Measurements from ENCODE around the gene NUP93.

NUP93 gene

DNA sequence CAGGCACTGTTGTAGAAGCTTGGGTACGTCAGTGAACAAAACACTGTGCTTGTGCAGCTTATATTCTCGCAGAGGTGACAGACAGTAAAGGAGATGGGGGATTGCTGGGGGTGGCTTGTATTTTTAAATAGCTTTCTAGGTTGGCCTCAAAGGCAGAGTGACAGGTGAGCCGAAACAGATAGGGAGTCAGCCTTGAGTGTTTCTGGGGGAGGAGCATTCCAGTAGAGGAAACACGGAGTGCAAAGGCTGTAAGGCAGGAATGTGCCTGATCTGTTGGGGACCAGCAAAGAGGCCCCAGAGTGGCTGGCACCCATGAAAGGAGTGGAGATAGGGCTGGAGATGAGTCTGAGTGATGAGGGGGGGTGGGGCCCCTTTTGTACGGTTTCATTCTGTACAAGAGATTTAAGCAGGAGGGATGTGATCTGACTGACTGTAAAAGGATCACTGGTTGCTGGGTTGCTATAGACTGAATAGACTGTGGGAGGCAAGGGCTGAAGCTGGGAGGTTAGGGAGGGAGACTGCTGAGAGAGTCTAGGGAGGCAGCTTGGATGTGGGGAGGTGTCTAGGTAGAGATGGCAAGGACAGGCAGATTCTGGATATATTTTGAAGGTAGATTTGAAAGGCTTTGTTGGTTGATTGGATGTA lies 15.2 kb downstream of the NUP93 start:
- no peak for DNase-seq

DNA sequence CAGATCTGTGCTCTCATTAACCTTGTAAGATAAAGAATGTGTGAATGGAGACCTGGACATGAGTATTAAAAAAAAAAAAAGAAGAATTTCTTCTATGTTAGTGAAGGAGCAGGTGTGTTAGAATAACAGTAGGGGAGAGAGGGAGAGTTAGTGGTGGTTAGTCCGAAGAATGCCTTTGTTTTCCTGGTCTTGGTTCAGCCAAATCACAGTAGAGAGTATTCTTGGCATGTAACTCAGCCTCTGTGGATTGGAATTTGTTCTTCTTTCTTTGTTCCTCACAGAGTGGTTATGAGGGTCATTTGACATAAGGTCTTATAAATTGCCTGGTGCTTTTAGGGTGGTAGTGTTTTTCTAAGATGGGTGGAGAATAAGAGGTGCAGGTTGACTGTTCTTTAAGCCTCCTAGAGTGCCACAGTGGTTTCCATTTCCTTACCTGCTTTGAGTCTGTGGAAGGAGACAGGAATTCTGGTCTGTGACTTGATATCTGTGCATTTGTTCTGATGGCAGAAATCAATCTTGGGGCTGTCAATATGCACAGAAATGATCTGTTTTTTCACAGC lies 17.6 kb downstream of the NUP93 start:
- DNase-seq: no peak

DNA sequence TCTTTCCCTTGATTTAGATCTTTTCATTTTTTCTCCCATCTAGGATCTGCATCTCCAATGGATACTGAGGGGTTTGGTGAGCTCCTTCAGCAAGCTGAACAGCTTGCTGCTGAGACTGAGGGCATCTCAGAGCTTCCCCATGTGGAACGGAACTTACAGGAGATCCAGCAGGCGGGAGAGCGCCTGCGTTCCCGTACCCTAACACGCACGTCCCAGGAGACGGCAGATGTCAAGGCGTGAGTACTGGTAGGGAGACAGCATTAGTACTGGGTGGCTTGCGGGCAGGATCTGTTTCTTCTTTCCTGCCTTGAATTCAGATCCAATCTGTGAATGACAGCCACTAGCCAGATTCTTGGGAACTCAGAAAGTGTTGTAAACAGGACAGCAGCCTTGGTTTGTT lies 18.3 kb downstream of the NUP93 start:
- no peak for DNase-seq

DNA sequence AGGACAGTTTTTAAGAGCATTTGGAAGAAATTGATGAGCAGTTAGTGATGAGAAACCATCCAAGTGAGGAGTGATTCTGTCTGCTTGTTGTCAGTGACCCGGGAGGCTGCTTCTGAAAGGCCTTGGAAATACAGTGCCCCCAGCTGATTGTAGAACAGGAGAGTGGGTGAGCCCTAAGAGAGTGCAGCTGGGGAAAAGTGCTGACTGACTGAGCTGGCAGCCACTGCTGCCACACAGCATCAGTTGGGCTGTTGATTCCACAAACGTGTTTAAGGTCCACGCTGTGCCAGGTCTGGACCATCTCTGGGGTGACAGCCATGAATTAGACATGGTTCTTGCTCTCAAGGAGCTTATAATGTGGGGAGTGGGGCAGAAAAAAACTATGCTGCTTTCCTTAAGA lies 18.9 kb downstream of the NUP93 start:
- no peak for DNase-seq

DNA sequence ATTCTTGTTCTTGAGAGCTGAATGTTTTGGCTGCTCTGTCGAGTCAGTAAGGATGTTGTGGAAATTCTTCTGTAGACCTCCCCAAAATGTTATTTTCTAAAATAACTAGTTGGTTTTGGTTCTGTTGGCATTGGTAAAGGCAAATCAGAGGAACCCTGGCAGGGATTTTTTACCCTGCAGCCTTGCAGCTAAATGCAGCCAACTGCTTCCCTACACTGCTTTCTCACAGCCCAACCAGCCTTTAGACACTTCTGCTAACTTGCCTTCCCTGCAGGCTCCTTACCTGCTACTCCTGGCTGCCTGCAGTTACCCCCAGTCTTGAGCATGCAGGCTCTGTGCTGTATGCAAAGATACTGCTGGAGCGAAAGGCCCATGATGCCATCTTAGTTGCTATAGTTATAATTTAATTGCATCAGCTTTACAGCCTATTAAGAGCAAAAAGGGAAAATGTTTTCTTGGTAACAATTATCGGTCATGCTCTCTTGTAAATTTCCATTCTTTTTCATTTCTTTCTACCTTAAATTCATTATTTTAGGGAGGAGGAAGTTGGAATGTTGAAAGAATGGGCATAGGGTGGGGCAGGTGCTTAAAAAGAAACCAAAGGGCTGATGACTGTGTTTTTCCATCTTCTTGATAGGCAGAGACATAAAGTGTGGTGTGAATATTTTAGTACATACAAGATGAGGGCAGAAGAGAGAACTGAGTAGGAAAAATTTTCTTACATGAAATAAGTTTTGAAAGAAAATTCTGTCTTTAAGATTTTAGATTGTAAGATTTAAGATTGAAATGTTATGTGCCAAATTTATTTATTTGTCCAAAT lies 20.0 kb downstream of the NUP93 start:
- no peak for DNase-seq

DNA sequence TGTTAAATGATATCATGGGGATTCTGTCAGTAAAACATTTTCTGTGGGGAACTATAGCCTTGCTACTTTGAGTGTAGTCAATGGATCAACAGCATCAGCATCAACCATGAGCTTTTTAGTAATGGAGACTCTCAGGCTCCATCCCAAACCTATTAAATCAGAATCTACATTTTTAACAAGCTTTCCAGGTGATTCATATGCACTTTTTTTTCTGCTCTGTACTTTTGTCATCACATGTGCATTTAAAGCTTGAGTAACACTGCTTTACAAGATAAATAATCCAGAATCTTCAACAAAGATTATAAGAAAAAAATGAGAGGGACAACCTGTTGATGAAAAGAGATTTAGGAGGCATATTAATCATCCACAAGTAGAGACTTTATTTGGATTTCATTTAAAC lies 23.5 kb downstream of the NUP93 start:
- no peak for DNase-seq

DNA sequence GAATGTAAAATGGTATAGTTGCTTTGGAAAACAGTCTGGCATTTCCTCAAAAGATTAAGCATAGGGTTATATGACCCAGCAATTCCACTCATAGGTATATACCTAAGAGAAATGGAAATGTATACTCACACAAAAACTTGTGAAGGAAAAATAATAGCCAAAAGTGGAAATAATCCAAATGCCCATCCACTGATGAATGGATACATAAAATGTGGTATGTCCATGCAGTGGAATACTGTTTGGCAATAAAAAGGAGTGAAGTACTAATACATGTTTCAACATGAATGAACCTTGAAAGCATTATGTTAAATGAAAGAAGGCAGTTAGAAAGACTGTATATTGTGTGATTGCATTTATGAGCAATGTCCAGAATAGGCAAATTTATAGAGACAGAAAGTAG lies 25.1 kb downstream of the NUP93 start:
- no peak for DNase-seq

DNA sequence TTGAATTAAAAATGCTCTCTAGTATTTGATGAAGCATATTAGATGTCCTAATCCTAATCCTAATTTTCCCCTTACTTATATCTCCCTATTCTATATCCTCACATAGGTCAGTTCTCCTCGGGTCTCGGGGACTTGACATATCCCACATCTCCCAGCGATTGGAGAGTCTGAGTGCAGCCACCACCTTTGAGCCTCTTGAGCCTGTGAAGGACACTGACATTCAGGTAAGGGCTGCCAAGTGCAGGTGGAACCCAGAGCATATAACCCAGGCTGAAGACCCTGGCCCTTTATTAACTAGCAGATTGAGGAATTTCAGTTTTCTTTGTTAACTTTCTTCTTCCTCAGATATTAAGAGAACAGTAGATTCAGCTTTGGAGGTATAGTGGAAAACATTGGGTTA lies 28.5 kb downstream of the NUP93 start:
- DNase-seq: no peak

DNA sequence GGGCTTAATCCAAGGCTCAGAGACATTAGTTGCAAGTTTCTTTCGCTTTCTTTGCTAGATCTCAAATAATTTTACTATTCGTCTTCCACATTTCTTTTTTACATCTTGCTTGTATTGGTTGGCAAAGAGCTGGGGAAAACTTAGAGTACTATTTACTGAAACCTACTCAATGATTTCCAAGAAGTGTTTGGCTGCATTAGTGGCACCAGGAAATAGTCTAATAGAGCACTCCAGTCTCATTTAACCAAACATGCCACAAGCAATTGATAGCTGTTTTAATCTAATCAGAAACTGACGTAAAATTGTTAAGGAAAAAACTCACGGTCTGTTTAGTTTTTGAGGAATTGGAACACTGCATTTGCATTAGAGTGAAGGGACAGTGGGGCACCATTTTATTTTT lies 29.0 kb downstream of the NUP93 start:
- DNase-seq: no peak

DNA sequence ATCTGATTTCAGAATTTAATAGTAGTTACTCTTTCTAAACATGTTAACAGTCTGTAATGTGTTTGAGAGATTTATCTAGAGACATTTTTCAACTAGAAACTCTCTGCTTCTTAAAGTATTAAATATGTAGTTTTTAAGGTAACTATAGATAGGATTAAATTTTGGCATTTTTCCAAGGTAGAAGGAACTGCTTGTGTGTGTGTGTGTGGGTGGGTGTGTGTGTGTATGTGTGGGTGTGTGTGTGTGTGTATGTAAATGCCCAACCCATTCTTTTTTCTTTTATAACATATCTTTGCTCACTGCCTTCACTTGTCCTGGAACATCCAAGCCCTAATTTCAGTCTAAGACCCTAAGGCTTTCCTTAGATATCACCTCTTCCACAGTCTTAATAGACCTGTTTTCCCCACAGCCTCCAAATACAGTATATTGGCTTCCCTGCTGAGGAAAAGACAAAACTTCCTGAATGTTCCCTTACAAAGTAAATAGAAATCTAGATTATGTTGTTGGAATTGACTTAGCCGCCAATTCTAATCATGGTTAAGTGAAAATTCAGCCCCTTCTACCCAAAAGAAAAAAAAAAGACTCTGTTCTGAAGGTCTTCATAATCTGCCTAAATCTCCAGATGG lies 33.5 kb downstream of the NUP93 start:
- no peak for DNase-seq

DNA sequence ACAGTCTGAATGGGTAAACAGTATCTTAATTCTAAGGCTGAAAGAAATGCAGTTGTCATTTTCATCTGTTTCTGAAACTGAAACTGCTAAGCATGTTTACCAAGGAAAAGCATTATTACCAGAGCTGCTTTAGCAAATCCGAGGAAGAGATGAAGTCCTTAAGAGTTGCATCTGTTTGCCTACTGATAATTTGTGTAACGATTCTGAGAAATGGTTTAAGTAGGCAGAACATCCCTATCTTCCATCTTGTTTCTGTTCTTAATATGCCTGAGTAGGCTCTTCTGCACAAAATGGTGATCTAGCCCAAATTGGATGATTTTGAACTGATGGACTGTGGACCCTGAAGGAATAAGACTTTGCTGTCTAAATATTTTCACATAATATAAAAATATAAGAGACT lies 34.9 kb downstream of the NUP93 start:
- DNase-seq: no peak

DNA sequence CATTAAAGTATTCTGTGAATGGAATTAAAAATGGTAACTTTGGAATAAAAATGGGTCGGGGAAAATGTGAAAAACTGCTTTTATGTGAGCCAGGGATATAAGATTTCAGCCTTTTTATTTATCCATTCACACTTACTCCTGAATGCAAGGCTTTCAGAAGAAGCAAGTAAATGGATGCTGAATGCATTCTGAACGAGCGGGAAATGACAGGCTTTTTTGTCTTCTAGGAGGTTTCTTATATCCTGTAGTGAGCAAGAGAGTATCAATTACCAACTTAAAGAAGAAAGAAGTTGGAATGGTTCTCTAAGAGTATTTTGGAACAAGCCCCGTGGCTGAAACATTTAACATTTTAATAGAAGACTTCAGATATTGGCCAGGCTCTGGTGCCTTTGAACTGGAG lies 36.0 kb downstream of the NUP93 start:
- DNase-seq: no peak

DNA sequence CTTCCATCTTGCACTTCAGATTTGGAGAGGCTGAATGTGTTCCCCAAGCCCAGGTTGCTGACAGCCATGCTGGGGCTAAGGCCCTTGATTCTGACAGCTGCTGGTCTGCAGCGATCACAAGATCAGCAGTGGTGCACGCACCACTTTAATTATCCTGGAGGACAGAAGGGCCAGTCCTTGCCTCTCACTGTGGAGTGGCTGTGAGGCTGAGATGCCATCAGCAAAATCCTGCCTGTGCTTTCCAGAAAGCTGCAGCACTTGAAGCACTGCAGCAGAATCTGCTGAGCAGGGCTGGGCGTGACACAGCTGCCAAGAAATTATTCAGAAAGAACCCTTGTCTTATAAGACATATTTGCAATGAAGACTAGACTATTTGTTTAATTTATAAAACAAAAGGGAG lies 37.1 kb downstream of the NUP93 start:
- no peak for DNase-seq

DNA sequence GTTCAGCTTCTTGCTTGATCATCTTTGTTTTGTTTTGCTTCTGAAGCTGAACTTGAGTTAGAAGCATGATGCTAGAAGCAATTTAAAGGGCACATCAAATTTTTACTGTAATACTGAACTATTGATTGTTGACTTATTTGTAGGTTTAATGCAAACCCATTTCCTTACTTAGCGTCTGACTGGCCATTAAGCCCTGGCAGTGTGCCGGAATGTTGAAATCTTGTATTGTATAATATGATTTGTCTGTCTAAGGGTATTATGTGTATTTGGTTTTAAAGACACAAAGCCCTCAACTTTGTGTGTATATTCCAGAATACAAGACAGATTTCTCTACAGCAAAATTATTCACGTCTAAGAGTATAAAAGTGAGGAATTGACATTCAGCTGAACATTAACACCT lies 39.7 kb downstream of the NUP93 start:
- DNase-seq: no peak

DNA sequence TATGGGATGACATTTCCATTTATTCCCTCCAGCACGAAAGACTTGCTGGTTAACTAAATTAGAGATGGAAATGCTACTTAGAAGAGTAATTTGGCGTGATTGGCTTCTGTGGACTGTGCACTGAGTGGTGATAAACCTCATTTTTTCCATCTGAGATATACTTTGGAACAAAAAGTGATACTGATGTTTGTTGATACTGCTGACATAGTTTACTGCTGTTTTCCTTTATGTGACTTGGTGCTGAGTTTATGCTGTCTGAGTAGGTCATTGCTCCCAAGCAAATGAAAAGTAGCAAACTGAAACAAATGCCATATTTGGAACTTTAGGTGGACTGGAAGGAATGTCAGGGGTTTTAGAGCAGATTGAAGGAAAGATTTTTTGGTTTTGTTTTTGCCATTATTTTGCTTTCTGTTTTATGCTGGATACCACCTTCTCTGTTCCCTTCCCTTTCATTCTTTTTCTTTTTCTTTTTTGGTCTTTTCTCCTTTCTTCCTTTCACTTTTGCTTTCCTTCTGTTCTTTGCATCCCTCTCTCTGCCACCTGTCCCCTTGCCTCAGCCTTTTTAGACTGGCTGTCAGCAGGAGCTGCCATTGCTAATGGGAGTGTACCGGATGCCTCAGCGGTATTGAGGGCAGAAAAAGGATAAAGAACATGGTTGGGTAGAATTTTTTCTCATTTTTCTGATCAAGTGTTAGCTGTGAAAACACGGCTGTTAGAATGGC lies 41.8 kb downstream of the NUP93 start:
- DNase-seq: no peak

DNA sequence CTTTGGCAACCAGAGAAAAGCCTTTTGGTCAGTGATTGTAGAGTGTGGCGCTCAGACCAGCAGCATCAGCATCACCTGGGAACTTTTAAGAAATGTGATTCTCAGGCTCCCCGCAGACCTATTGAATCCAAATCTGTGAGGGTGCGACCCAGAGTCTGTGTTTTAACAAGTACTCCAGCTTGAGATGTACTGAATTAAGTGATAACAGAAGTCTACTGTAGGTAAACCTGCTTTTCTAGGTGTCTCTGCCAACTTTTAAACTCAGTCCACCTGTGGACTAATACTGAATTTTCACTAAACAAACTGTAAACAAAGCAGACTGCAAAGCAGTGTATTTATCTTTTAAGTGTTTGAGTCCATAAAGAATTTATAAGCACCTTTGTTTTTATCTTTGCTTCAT lies 43.6 kb downstream of the NUP93 start:
- no peak for DNase-seq

DNA sequence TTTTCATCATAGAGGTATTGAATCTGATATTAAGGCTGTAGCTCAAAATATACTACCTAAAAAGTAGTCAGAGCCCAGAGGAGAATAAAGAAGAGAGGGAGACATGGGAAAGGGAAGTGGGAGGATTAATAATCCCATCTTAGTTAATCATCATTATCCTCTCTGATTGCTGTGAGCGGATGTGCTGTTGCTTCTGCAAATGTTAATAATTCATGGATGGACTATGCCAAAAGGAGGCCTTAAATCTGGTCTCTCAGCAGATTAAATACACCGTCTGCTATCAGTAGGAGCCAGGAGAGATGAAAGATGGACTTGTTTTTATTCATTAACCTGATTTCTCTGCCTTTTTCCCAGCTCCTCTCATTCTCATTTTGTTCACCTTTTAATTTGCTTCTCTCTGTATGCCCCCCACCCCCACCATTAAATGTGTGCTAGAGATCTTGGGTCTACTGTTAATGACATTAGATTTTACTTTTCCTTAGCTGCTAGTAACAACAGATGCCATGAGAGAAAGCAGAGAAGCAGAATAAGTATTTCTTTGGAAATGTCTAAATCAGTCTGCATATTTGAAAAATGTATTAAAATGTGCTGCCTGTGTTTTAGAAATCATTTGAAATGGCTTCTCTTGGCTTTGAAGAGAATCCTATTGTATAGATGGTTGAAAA lies 44.2 kb downstream of the NUP93 start:
- no peak for DNase-seq

DNA sequence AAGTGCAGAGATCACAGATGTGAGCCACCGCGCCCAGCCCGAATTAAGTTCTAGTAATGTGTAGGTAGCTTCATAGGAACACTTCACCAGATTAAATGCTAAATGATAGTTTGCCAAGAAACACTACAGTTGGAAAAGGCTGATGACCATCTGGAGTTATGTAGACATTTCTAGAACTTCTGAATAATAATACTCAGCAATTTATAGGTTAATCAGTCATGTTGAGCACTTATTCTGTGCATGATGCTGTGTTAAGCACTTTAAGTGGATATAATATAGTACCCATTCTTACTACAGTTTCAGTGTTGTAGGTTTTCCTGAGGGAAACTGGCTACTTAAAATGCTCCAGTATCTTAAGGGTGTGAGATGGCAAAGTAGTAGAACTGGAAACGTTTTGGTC lies 45.2 kb downstream of the NUP93 start:
- DNase-seq: no peak

DNA sequence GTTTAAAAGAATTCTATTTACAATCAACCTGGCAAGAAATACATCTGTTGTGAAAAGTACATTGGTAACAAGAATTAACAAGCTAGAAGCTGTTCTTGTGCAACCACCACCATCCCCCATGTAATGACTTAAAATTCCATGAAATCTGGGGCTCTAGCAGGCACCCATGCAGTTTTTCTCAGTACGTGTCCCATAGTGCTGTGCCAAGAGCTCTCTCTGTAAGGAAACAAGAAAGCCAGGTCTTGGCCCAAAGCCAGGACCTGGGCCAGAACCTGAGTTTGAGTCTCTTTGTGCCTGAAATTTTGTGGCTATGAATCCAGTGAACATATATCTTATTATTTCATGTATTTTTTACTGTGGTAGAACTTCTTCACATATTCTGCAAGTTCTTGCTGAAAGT lies 46.6 kb downstream of the NUP93 start:
- no peak for DNase-seq

DNA sequence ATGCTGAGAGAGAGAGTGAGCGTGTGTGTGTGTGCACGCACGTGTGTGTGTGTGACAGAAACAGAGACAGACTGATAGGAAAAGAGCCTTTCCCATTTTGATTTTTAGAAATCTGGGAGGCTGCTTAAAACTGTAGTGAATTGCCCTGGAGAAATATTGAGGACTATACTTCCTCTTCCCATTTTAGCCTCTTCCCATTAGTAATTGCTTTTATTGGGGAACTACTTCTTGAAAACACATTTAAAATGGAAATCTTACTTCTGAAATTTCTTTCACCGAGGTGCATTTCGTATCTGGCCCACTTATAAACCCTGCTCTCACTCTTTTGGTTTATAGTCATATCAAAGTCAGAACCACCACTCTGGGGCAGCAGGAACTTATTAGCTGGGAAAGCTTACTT lies 47.1 kb downstream of the NUP93 start:
- DNase-seq: no peak

DNA sequence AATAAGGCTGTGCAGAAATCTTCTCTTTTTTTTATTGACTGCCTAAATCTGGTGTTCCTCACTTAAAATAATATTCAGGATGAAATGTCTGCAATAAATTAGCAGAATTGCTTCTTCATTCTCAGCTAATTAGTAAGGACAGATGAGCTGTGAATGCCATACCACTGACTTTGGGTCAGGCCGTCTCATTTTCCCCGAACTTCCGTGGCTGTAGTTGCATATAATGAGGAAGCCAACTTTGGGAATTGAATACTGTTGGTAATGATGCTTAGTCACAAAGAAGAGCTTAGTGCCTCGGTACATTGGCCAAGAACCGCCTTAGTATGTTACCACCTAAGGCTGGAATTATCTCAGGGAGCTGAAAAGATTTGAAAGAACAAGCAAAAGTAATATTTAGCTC lies 47.6 kb downstream of the NUP93 start:
- DNase-seq: no peak

DNA sequence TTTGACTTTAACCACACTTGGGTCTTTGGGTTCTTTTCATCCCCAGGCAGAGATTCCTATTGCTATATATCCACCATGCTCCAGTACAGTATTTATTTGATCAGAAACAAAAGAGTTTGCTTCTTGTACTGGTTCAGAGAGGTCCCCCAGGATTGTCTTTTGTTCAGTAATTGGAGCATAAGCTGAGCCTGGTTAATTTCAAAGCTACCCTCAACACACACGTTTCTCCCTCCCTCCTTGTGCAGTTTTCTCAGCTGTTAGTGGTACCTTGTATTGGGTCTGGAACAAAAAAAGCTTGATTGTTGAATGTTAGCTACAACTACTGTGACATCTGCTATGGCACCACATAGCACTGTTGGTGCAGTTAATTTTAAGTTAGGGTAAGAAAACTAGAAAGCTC lies 50.0 kb downstream of the NUP93 start:
- DNase-seq: no peak

DNA sequence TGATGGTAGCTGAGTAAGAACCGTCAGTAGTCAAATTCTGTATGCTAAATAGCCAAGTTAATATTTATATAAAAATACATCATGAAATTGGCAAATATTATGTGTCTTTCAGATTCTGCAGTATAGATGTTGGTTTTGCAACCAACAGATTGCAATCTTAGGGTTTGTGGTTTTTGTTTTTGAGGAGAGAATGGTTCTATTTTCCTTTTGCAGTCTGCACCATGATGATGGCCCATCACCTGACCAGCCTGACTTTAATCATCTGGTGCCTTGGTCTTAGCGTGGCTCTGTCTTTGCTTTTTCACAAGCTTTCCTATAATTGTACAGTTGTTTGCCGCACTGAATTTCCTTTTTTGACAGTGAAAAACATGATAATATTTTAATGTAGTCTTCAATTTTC lies 50.7 kb downstream of the NUP93 start:
- no peak for DNase-seq

Measured in NCI-H187 treated with DMSO at 0.1 percent for 48 hours (cell line).